OCI-LY3 (cell line): Measurements from ENCODE around the gene MRPS2.

Source experiments
- EZH2phosphoT487 ChIP-seq: fragments of 200-600 bp; shearing (Covaris generic); IDR thresholded peaks from 2 replicates; pipeline ENCODE4 v1.6.1; 2018; ENCODE audit warnings: antibody characterized with exemption, mixed run types, low read depth
- TF ChIP-seq, protein P1 (sequence below): fragments of 200-600, 300-600 bp; sonication (generic); IDR thresholded peaks from 2 replicates; pipeline ENCODE4 v1.5.1; 2014; ENCODE audit warnings: antibody characterized with exemption, low read length, low read depth

DNA sequence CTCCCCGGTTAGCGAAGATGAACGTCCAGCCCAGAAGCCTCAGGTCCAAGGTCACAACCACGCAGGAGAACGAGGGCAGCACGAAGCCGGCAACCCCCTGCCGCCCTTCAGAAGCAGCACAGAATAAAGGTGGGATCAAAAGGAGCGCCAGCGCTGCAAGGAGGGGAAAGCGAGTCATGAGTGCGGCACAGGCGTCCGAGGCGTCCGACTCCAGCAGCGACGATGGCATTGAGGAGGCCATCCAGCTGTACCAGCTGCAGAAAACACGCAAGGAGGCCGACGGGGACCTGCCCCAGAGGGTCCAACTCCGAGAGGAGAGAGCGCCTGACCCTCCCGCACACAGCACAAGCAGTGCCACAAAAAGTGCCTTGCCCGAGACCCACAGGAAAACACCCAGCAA is 15.1 kb upstream of the MRPS2 start:
- TF ChIP-seq, protein P1, sequence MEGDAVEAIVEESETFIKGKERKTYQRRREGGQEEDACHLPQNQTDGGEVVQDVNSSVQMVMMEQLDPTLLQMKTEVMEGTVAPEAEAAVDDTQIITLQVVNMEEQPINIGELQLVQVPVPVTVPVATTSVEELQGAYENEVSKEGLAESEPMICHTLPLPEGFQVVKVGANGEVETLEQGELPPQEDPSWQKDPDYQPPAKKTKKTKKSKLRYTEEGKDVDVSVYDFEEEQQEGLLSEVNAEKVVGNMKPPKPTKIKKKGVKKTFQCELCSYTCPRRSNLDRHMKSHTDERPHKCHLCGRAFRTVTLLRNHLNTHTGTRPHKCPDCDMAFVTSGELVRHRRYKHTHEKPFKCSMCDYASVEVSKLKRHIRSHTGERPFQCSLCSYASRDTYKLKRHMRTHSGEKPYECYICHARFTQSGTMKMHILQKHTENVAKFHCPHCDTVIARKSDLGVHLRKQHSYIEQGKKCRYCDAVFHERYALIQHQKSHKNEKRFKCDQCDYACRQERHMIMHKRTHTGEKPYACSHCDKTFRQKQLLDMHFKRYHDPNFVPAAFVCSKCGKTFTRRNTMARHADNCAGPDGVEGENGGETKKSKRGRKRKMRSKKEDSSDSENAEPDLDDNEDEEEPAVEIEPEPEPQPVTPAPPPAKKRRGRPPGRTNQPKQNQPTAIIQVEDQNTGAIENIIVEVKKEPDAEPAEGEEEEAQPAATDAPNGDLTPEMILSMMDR, result no peak
- no peak for TF ChIP-seq EZH2phosphoT487
